ENCODE measurements around the gene KIF2C. TPM values are rescaled to one million over a fixed set of nuclear protein-coding genes. Genes with fewer than 3 reads are reported as not detected.
"Not testable (repeated sequence)": the region's sequence is repeated elsewhere in the genome, so short reads cannot be mapped to it uniquely, and the experiment has no call there.

The KIF2C gene
- total RNA-seq, 3 donors from 2014 or later (not counting 1 experiment from before 2014, with no cell fraction given) = 0.59 to 1.3 (median 0.93) TPM

DNA sequence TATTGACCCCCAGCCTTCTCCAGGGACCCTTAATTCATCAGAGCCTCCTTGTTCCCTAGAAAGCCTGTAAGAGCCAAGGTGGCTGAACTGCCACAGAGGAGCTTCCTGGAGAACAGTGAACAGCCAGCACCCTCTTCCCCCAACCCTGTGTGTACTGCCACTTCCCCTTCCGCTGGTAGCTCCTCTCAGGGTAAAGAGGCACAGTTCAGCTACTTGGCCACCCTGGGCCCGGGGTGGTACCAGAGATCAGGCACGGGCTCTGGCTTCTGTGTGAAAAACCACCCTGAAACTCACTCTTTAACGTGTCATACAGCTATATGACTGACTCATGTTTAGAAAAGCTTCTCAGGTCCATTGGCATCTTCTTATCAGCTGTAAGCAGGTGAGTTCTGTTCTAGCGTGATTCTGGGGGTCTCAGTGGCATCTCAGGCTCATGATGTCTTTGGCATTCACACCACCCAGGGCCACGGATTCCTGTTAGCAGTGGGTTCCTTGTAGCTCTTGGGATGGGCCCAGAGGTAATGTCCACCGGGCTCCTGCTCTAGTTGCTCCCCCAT, 42.8 kb upstream of the KIF2C start:
- Mint-ChIP-seq H3K36me3 (no peaks in the 10 kb centered on the region), H3K4me1 (peaks cover 26 to 29% of the 10 kb centered on the region in 2 donors), H3K27me3 (ENCODE audit: low read depth in 2 of 2) (no peaks in the 10 kb centered on the region), H3K4me3 (peak overlapping the region; percentile 74), H3K27ac (peak overlapping the region; percentile 91 to 96), H3K9me3 (no peaks in the 10 kb centered on the region)
- Histone ChIP-seq H3K27me3 (ENCODE audit: control insufficient read depth, insufficient read depth, low read length) (no peaks in the 10 kb centered on the region), H3K27ac (ENCODE audit: low read length) (peak overlapping the region; percentile 72), H3K4me1 (ENCODE audit: control insufficient read depth, insufficient read depth, low read length) (peaks cover 31% of the 10 kb centered on the region), H3K36me3 (ENCODE audit: control insufficient read depth, insufficient read depth, low read length) (no peaks in the 10 kb centered on the region), H3K9me3 (ENCODE audit: control insufficient read depth, insufficient read depth, low read length) (no peaks in the 10 kb centered on the region), H3K4me3 (ENCODE audit: low read length) (no peak overlapping the region)
- intact Hi-C loops (cut with micrococcal nuclease) = no loop called here
- TF ChIP-seq CTCF (IDR thresholded peaks at IDR 0.05) = no peak
- WGBS (ENCODE audit: insufficient coverage) = 23% methylated on average over 7 of the region's 7 CpGs
- peak; percentile 89 to 98 (median 95) for ATAC-seq
- DNase-seq = peak; percentile 43 to 63

GRCh38 chr1:44698138-44698537, 41.5 kb upstream of the KIF2C start:
- Mint-ChIP-seq H3K4me3 (no peak overlapping the region), H3K27me3 (ENCODE audit: low read depth in 2 of 2) (no peaks in the 10 kb centered on the region), H3K4me1 (peaks cover 26 to 29% of the 10 kb centered on the region in 2 donors), H3K27ac (peak overlapping the region; percentile 91 to 96), H3K9me3 (no peaks in the 10 kb centered on the region), H3K36me3 (no peaks in the 10 kb centered on the region)
- Histone ChIP-seq H3K27ac (ENCODE audit: low read length) (peak overlapping the region; percentile 72), H3K36me3 (ENCODE audit: control insufficient read depth, insufficient read depth, low read length) (no peaks in the 10 kb centered on the region), H3K4me1 (ENCODE audit: control insufficient read depth, insufficient read depth, low read length) (peaks cover 31% of the 10 kb centered on the region), H3K27me3 (ENCODE audit: control insufficient read depth, insufficient read depth, low read length) (no peaks in the 10 kb centered on the region), H3K9me3 (ENCODE audit: control insufficient read depth, insufficient read depth, low read length) (no peaks in the 10 kb centered on the region), H3K4me3 (ENCODE audit: low read length) (no peak overlapping the region)
- ATAC-seq (no peak), DNase-seq (no peak)
- intact Hi-C loops (cut with micrococcal nuclease) = no loop called here
- 49% methylated on average over 3 of the region's 3 CpGs for WGBS (ENCODE audit: insufficient coverage)
- TF ChIP-seq CTCF (IDR thresholded peaks at IDR 0.05) = no peak

GRCh38 chr1:44699375-44699774, 40.3 kb upstream of the KIF2C start:
- DNase-seq; H3K4me3 Mint-ChIP-seq; H3K27me3 Mint-ChIP-seq (ENCODE audit: low read depth in 2 of 2); H3K27me3 ChIP-seq (ENCODE audit: control insufficient read depth, insufficient read depth, low read length); H3K9me3 Mint-ChIP-seq; H3K36me3 Mint-ChIP-seq; H3K36me3 ChIP-seq (ENCODE audit: control insufficient read depth, insufficient read depth, low read length); ATAC-seq; H3K27ac ChIP-seq (ENCODE audit: low read length); H3K4me3 ChIP-seq (ENCODE audit: low read length); H3K9me3 ChIP-seq (ENCODE audit: control insufficient read depth, insufficient read depth, low read length); intact Hi-C loops (cut with micrococcal nuclease); H3K27ac Mint-ChIP-seq: not testable (repeated sequence)
- H3K4me1 ChIP-seq (ENCODE audit: control insufficient read depth, insufficient read depth, low read length) = peaks cover 31% of the 10 kb centered on the region
- H3K4me1 Mint-ChIP-seq = peaks cover 26 to 29% of the 10 kb centered on the region in 2 donors
- 91% methylated on average over 7 of the region's 9 CpGs for WGBS (ENCODE audit: insufficient coverage)

DNA sequence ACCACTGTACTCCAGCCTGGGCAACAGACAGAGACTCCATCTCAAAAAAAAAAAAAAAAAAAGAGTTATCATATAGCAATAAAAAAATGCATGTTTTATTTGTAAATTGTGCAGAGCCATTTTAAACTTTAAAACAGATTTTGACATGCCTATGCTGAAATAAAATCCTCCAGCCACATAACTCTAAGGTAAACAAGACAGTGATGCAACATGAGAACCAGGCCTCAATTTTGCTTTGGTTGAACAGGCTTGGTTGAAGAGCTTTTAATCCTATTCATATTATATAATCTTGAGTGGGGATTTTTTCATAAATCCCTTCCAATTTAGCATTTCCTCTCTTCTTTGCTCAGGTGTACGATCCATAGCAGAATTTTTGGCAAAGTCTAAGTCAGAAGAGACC, 39.1 kb upstream of the KIF2C start:
- Histone ChIP-seq H3K27ac (ENCODE audit: low read length) (no peak overlapping the region), H3K9me3 (ENCODE audit: control insufficient read depth, insufficient read depth, low read length) (no peaks in the 10 kb centered on the region), H3K36me3 (ENCODE audit: control insufficient read depth, insufficient read depth, low read length) (no peaks in the 10 kb centered on the region), H3K4me3 (ENCODE audit: low read length) (no peak overlapping the region), H3K4me1 (ENCODE audit: control insufficient read depth, insufficient read depth, low read length) (peaks cover 24% of the 10 kb centered on the region), H3K27me3 (ENCODE audit: control insufficient read depth, insufficient read depth, low read length) (no peaks in the 10 kb centered on the region)
- Mint-ChIP-seq H3K36me3 (no peaks in the 10 kb centered on the region), H3K27me3 (ENCODE audit: low read depth in 2 of 2) (no peaks in the 10 kb centered on the region), H3K27ac (no peak overlapping the region), H3K4me3 (no peak overlapping the region), H3K9me3 (no peaks in the 10 kb centered on the region), H3K4me1 (peaks cover 24 to 26% of the 10 kb centered on the region in 2 donors)
- no peak for TF ChIP-seq CTCF (IDR thresholded peaks at IDR 0.05)
- WGBS (ENCODE audit: insufficient coverage) = 77% methylated on average over 1 of the region's 1 CpG
- ATAC-seq = no peak
- intact Hi-C loops (cut with micrococcal nuclease) = no loop called here
- no peak for DNase-seq

Data from natural killer cell (primary cell).